Measurements from ENCODE around the gene SPRYD3. TPM values are rescaled to one million over a fixed set of nuclear protein-coding genes. Genes with fewer than 3 reads are reported as not detected.

The SPRYD3 gene
- total RNA-seq, 2 donors from 2014 or later = 56.5 to 60.3 TPM

GRCh38 chr12:53078425-53079225 is 565 bp downstream of the SPRYD3 start:
- peaks cover 2% of the 10 kb centered on the region for H3K9me3 Mint-ChIP-seq
- H3K4me1 Mint-ChIP-seq (ENCODE audit: low read depth in 2 of 2) = peaks cover 36 to 39% of the 10 kb centered on the region in 2 donors
- H3K27me3 Mint-ChIP-seq = no peaks in the 10 kb centered on the region
- H3K36me3 Mint-ChIP-seq = peaks cover 9% of the 10 kb centered on the region
- ATAC-seq = peak in 1 of 2 donors; percentile 10
- peak overlapping the region; percentile 75 to 89 for H3K27ac Mint-ChIP-seq
- peak overlapping the region; percentile 87 for H3K4me3 Mint-ChIP-seq
- no peak for DNase-seq (ENCODE audit: low spot score)

DNA sequence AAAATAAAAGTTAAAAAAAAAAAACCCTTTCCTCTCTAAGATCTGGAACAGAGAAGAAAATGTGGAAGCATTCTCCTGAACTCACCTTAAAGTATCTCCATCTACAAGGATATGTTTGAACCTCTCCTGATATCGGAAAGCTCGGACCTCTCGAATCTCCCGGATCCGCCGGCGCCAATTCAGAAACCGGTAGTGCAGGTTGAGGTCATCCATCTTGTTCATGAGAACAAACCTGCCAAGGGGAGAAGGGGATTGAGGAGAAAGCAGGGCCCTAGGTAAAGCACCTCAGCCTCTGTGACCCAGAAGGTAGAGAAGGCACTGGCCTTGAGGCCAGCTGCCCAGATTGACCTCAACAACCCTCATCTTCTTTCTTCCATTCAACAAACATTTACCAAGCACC is 2.2 kb downstream of the SPRYD3 start:
- ATAC-seq (no peak), DNase-seq (ENCODE audit: low spot score) (no peak)
- peaks cover 38 to 40% of the 10 kb centered on the region in 2 donors for H3K4me1 Mint-ChIP-seq (ENCODE audit: low read depth in 2 of 2)
- no peak overlapping the region for H3K27ac Mint-ChIP-seq
- H3K36me3 Mint-ChIP-seq = peaks cover 9% of the 10 kb centered on the region
- peak overlapping the region; percentile 87 for H3K4me3 Mint-ChIP-seq
- H3K27me3 Mint-ChIP-seq = no peaks in the 10 kb centered on the region
- peaks cover 2% of the 10 kb centered on the region for H3K9me3 Mint-ChIP-seq

DNA sequence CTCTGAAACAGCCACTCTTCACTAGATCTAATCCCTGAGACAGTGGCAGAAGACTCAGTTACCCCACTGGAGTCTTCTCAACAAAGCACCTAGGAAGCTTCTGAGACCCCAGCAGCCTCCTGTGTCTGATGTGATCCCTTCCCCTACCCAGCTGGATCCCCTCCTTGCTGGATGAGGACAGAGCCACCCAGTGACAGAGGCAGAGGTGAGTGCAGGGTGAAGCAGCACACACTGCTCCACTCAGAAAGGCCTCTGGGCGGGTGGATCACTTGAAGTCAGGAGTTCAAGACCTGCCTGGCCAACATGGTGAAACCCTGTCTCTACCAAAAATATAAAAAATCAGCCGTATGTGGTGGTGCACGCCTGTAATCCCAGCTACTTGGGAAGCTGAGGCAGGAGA is 2.7 kb downstream of the SPRYD3 start:
- no peak for ATAC-seq
- Mint-ChIP-seq H3K4me3 (no peak overlapping the region), H3K36me3 (peaks cover 9% of the 10 kb centered on the region), H3K27ac (peak overlapping the region in 1 of 2 donors; percentile 52), H3K9me3 (peaks cover 2% of the 10 kb centered on the region), H3K4me1 (ENCODE audit: low read depth in 2 of 2) (peaks cover 42% of the 10 kb centered on the region in 2 donors), H3K27me3 (no peaks in the 10 kb centered on the region)
- no peak for DNase-seq (ENCODE audit: low spot score)

GRCh38 chr12:53074999-53075370 is 4.2 kb downstream of the SPRYD3 start:
- DNase-seq (ENCODE audit: low spot score) = no peak
- H3K4me3 Mint-ChIP-seq = no peak overlapping the region
- peaks cover 9% of the 10 kb centered on the region for H3K36me3 Mint-ChIP-seq
- H3K27ac Mint-ChIP-seq = peak overlapping the region in 1 of 2 donors; percentile 10
- no peaks in the 10 kb centered on the region for H3K27me3 Mint-ChIP-seq
- no peak for ATAC-seq
- H3K4me1 Mint-ChIP-seq (ENCODE audit: low read depth in 2 of 2) = peaks cover 38% of the 10 kb centered on the region in 2 donors
- H3K9me3 Mint-ChIP-seq = no peaks in the 10 kb centered on the region

- H3K4me1 Mint-ChIP-seq (ENCODE audit: low read depth in 2 of 2) = peaks cover 33 to 34% of the 10 kb centered on the region in 2 donors
- H3K9me3 Mint-ChIP-seq = no peaks in the 10 kb centered on the region
- peak overlapping the region in 1 of 2 donors; percentile 10 for H3K27ac Mint-ChIP-seq
- ATAC-seq = no peak
- no peak for DNase-seq (ENCODE audit: low spot score)
- H3K27me3 Mint-ChIP-seq = no peaks in the 10 kb centered on the region
- H3K4me3 Mint-ChIP-seq = no peak overlapping the region
- H3K36me3 Mint-ChIP-seq = peaks cover 9% of the 10 kb centered on the region
Observed at GRCh38 chr12:53074283-53074998, 4.7 kb downstream of the SPRYD3 start.

- Mint-ChIP-seq H3K4me1 (ENCODE audit: low read depth in 2 of 2) (peaks cover 31 to 34% of the 10 kb centered on the region in 2 donors), H3K9me3 (no peaks in the 10 kb centered on the region), H3K4me3 (no peak overlapping the region), H3K27me3 (no peaks in the 10 kb centered on the region), H3K36me3 (peaks cover 9% of the 10 kb centered on the region), H3K27ac (peak overlapping the region in 1 of 2 donors; percentile 10)
- no peak for ATAC-seq
- no peak for DNase-seq (ENCODE audit: low spot score)
Observed at GRCh38 chr12:53073881-53074280, 5.3 kb downstream of the SPRYD3 start.

DNA sequence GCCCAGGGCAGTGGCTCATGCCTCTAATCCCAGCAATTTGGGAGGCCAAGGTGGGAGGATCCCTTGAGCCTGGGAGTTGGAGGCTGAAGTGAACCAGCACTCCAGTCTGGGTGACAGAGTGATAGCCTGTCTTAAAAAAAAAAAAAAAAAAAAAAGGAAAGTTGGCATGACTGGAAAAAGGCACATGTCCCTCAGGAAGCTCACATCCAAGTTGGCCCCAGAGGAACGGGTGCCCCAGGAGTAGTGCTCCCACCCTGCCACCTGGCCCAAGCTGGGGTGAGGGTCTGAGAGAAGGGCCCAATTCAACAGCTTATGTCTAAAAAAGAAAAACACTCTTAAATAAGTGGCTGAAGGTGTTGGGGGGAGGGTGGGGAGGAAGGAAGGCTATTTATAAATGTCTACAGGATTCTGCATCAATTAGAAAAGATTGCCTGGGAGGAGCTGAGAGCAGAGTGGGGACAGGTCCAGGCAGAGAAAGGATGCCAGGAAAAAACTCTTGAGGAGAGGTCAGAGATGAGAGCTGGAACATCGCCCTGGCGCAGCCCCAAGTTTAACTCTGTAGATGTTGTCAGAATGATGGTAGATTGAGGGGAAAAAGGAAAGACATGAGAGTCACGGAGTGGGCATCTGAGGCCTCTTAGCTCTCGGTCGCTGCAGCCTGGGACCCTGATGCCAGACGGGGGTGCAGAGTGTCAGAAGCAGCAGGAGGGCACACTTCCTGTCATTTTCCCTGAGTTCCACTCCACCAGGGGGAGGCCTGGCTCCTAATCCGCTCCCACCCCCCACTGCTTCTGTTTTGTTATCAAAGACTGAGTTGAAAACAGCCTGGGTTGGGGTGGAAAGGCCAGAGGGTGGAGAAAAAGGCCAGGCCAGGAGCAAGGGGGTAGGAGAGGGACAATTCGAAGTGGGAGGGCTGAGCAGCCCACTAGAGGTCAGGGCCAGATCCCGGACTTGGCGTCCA is 7.3 kb downstream of the SPRYD3 start:
- H3K27ac Mint-ChIP-seq = peak overlapping the region in 1 of 2 donors; percentile 25
- DNase-seq (ENCODE audit: low spot score) = no peak
- no peak for ATAC-seq
- peaks cover 20 to 24% of the 10 kb centered on the region in 2 donors for H3K4me1 Mint-ChIP-seq (ENCODE audit: low read depth in 2 of 2)
- no peaks in the 10 kb centered on the region for H3K9me3 Mint-ChIP-seq
- no peaks in the 10 kb centered on the region for H3K27me3 Mint-ChIP-seq
- H3K36me3 Mint-ChIP-seq = peaks cover 9% of the 10 kb centered on the region
- H3K4me3 Mint-ChIP-seq = no peak overlapping the region

DNA sequence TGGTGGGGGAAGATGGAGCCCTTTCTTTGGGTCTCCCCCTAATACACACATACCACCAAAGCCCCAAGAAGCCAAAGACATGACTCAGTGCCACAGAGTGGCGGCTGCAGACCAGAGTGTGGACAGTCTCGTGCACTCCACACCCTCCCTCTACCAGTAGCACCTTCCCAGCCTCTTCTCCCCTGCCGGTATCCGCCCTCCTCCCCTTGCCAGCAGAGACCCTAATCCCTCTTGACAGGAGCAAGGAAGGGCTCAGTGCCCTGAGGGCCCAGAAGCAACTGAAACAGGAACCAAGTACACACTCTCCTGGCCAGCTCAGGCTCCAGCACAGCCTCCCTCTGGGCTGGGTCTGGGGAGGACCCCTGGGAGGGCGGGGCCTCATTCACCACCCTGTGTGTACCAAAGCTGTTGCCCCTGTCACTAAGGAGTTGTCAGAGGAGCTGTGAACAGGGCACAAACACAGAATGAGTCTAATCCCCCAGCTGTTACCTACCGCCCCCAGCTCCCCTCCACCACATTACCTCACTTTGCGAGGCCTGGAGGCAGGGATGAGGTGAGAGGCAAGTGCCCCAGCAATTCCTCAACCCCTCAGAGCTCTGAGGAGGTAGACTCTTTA is 8.2 kb downstream of the SPRYD3 start:
- no peaks in the 10 kb centered on the region for H3K27me3 Mint-ChIP-seq
- H3K4me1 Mint-ChIP-seq (ENCODE audit: low read depth in 2 of 2) = peaks cover 22 to 25% of the 10 kb centered on the region in 2 donors
- DNase-seq (ENCODE audit: low spot score) (no peak), ATAC-seq (no peak)
- no peak overlapping the region for H3K4me3 Mint-ChIP-seq
- H3K9me3 Mint-ChIP-seq = no peaks in the 10 kb centered on the region
- H3K36me3 Mint-ChIP-seq = peaks cover 9% of the 10 kb centered on the region
- H3K27ac Mint-ChIP-seq = no peak overlapping the region

- ATAC-seq (no peak), DNase-seq (ENCODE audit: low spot score) (no peak)
- Mint-ChIP-seq H3K9me3 (no peaks in the 10 kb centered on the region), H3K4me1 (ENCODE audit: low read depth in 2 of 2) (peaks cover 16 to 26% of the 10 kb centered on the region in 2 donors), H3K27me3 (no peaks in the 10 kb centered on the region), H3K36me3 (peaks cover 7% of the 10 kb centered on the region), H3K4me3 (no peak overlapping the region), H3K27ac (peak overlapping the region in 1 of 2 donors; percentile 39)
Observed at GRCh38 chr12:53069621-53070410, 9.4 kb downstream of the SPRYD3 start.

DNA sequence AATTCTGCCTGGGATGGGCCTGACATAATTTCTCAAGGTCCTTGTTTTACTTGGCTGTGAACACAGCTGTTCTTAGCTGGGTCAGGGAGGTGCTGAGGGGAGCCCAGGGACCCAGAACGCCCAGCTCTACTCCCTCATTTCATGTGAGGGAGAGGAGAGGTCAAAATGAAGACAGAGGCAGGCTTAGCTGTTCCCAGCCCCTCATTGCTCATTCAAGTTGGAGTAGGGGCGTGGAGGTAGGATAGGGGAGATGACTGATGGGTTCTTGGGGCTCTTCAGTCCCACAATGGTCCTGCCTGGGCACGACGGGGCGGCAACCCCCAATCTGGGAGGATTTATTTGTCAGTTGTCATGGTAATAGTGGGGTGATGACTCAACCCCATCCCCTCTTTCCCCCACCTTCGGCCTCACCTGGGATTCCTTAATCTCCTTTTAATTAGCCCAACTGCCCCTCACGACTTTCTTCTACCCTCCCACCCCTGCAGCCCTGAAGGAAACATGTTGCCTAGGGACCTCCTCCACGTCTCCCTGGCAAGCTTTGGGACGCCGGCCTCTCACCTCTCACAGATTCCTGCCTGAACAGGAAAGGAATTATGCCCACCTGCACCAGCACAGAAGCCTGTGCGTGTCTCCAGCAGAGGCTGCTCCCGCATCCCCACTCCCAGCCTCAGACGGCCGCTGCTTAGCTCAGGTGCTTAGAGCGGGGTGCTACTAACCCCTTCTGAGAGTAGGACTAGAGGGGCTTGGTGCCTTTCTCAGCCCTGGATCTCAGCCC is 10.2 kb downstream of the SPRYD3 start:
- Mint-ChIP-seq H3K9me3 (no peaks in the 10 kb centered on the region), H3K27ac (peak overlapping the region in 1 of 2 donors; percentile 60), H3K36me3 (no peaks in the 10 kb centered on the region), H3K4me1 (ENCODE audit: low read depth in 2 of 2) (peaks cover 10 to 17% of the 10 kb centered on the region in 2 donors), H3K4me3 (no peak overlapping the region), H3K27me3 (no peaks in the 10 kb centered on the region)
- DNase-seq (ENCODE audit: low spot score) = no peak
- ATAC-seq = no peak

GRCh38 chr12:53067993-53068770 is 11.0 kb downstream of the SPRYD3 start:
- no peak for ATAC-seq
- DNase-seq (ENCODE audit: low spot score) = no peak
- Mint-ChIP-seq H3K27ac (peak overlapping the region in 1 of 2 donors; percentile 60), H3K36me3 (no peaks in the 10 kb centered on the region), H3K4me1 (ENCODE audit: low read depth in 2 of 2) (peaks cover 10 to 16% of the 10 kb centered on the region in 2 donors), H3K9me3 (no peaks in the 10 kb centered on the region), H3K27me3 (no peaks in the 10 kb centered on the region), H3K4me3 (no peak overlapping the region)
